SHP77 (cell line): ENCODE measurements around the gene OR52B6.
"Not testable (repeated sequence)": the region's sequence is repeated elsewhere in the genome, so short reads cannot be mapped to it uniquely, and the experiment has no call there.

ENCODE experiments used
- DNase-seq, 2 experiments: peaks; one replicate each; lab custom pipeline; 2025; lab: John Stamatoyannopoulos, UW

The OR52B6 gene

GRCh38 chr11:5596607-5597201, 16.0 kb downstream of the OR52B6 start, which contains the start of gene TRIM6:
TSS of gene TRIM6 (plus strand) at chr11:5596637. CDS start at chr11:5596898, 261 bp downstream.
- no peak for DNase-seq

- DNase-seq = no peak
Measured at GRCh38 chr11:5597953-5598352, 17.3 kb downstream of the OR52B6 start.

GRCh38 chr11:5600374-5600851, 19.7 kb downstream of the OR52B6 start:
- DNase-seq = peak in 1 of 2 experiments; percentile 30

GRCh38 chr11:5602791-5603190, 22.1 kb downstream of the OR52B6 start:
- not testable (repeated sequence) for DNase-seq

GRCh38 chr11:5603326-5603725, 22.6 kb downstream of the OR52B6 start:
- DNase-seq = no peak

- no peak for DNase-seq
Measured at GRCh38 chr11:5604896-5605295, 24.2 kb downstream of the OR52B6 start.

- DNase-seq = no peak
Measured at GRCh38 chr11:5605849-5606248, 25.2 kb downstream of the OR52B6 start.

GRCh38 chr11:5608808-5609207, 28.1 kb downstream of the OR52B6 start:
- DNase-seq = no peak

- DNase-seq = no peak
Measured at GRCh38 chr11:5610446-5610845, 29.8 kb downstream of the OR52B6 start.

- DNase-seq = no peak
Measured at GRCh38 chr11:5611627-5612026, 30.9 kb downstream of the OR52B6 start.

GRCh38 chr11:5618807-5619206, 38.1 kb downstream of the OR52B6 start:
- no peak for DNase-seq

- DNase-seq = peak in 1 of 2 experiments; percentile 3
Measured at GRCh38 chr11:5620651-5621521, 40.2 kb downstream of the OR52B6 start.

GRCh38 chr11:5621580-5621979, 40.9 kb downstream of the OR52B6 start:
- DNase-seq = no peak

- no peak for DNase-seq
Measured at GRCh38 chr11:5622802-5623201, 42.1 kb downstream of the OR52B6 start.

- DNase-seq = no peak
Measured at GRCh38 chr11:5624489-5625279, 44.0 kb downstream of the OR52B6 start, which contains the start of gene TRIM34. TSS of gene TRIM34 (plus strand) at chr11:5625001. CDS start at chr11:5632332, 7,331 bp downstream.

- no peak for DNase-seq
Measured at GRCh38 chr11:5625281-5625680, 44.6 kb downstream of the OR52B6 start.

- no peak for DNase-seq
Measured at GRCh38 chr11:5626196-5626595, 45.5 kb downstream of the OR52B6 start.

GRCh38 chr11:5631417-5631816, 50.7 kb downstream of the OR52B6 start:
- DNase-seq = no peak
